ENCODE data around the gene ALAS1. TPM values are rescaled to one million over a fixed set of nuclear protein-coding genes. Genes with fewer than 3 reads are reported as not detected.
A peak's percentile ranks its signal among the peaks of the same experiment; 100 is the strongest.

The ALAS1 gene
- total and polyA plus RNA-seq, 12 donors = 64.9 to 3,700 (median 650) TPM

GRCh38 chr3:52193065-52193464, 4.9 kb upstream of the ALAS1 start:
- Histone ChIP-seq H3K27ac (peak overlapping the region in 3 of 5 donors; percentile 62 to 80 (median 75)), H3K27me3 (no peaks in the 10 kb centered on the region), H3K36me3 (replicated peaks in 1 of 2) (no peaks in the 10 kb centered on the region), H3K4me3 (no peak overlapping the region), H3K9me3 (replicated peaks in 1 of 3) (no peaks in the 10 kb centered on the region), H3K4me1 (replicated peaks in 1 of 2) (peaks cover 66 to 86% of the 10 kb centered on the region in 2 donors)
- DNase-seq = peak; percentile 91 to 98 (median 97)
- WGBS, 4 donors = 32 to 61% (median 39%) methylated on average over 7 to 18 of the region's 18 CpGs
- intact Hi-C loops (cut with DNase I) = no loop called here
- no peak for TF ChIP-seq POLR2A (IDR thresholded peaks at IDR 0.05)
- TF ChIP-seq CTCF (IDR thresholded peaks at IDR 0.05) = no peak

- H3K36me3 ChIP-seq (replicated peaks in 1 of 2) = peaks cover 0 to 9% of the 10 kb centered on the region in 2 donors
- peak overlapping the region; percentile 62 to 90 (median 80) for H3K27ac ChIP-seq
- peak; percentile 60 to 90 (median 83) for DNase-seq
- H3K9me3 ChIP-seq (replicated peaks in 1 of 3) = no peaks in the 10 kb centered on the region
- peaks cover 52 to 82% of the 10 kb centered on the region in 2 donors for H3K4me1 ChIP-seq (replicated peaks in 1 of 2)
- 36 to 55% (median 44%) methylated on average over 12 to 14 of the region's 14 CpGs for WGBS, 4 donors
- no peaks in the 10 kb centered on the region for H3K27me3 ChIP-seq
- intact Hi-C loops (cut with DNase I) = no loop called here
- no peak overlapping the region for H3K4me3 ChIP-seq
- TF ChIP-seq CTCF (IDR thresholded peaks at IDR 0.05) (no peak), POLR2A (IDR thresholded peaks at IDR 0.05) (peak in 1 of 2 donors; percentile 38)
These were observed 3.3 kb upstream of the ALAS1 start for GRCh38 chr3:52194485-52195290.

- H3K27ac ChIP-seq = peak overlapping the region; percentile 62 to 90 (median 80)
These were observed 2.7 kb upstream of the ALAS1 start for GRCh38 chr3:52195291-52195597.

More at GRCh38 chr3:52195291-52195597, 2.7 kb upstream of the ALAS1 start:
- Histone ChIP-seq H3K27me3 (no peaks in the 10 kb centered on the region), H3K36me3 (replicated peaks in 1 of 2) (peaks cover 0 to 14% of the 10 kb centered on the region in 2 donors), H3K4me1 (replicated peaks in 1 of 2) (peaks cover 46 to 82% of the 10 kb centered on the region in 2 donors), H3K9me3 (replicated peaks in 1 of 3) (no peaks in the 10 kb centered on the region), H3K4me3 (no peak overlapping the region)
- TF ChIP-seq POLR2A (IDR thresholded peaks at IDR 0.05) (no peak), CTCF (IDR thresholded peaks at IDR 0.05) (no peak)
- WGBS, 4 donors = 59 to 88% (median 69%) methylated on average over 3 of the region's 3 CpGs
- intact Hi-C loops (cut with DNase I) = no loop called here
- no peak for DNase-seq

Measured in adrenal gland (tissue), 12 donors.